Activated CD8-positive, alpha-beta memory T cell treated with anti-CD3 and anti-CD28 coated beads for 48 hours (primary cell): Measurements from ENCODE around the gene TRERF1.

Source experiments
- DNase-seq, 3 experiments: peaks; one replicate each; pipeline ENCODE4 v3.0.0-alpha.2; 2020; ENCODE audit warnings: low read depth in 2 of 3, low spot score in 2 of 3

Gene TRERF1

DNA sequence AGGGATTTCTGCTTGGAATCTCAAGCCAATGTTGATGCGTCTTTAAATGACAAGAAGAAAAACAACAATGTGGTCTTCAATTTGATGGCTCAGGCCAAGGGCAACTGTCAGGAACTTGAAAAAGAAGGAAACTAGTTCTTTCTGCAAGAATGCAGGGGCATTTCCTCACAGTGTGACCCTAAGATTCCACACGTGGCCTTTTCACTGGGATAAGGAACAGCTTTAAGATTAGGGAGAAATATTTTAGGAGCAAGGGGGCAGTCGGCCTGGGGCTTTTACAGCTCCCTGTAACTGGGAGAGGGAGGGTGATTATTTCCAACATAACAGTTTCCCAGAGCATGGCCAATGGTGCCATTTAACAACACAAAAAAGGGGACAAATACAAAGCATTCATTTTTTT, 194.7 kb downstream of the TRERF1 start:
- no peak for DNase-seq

DNA sequence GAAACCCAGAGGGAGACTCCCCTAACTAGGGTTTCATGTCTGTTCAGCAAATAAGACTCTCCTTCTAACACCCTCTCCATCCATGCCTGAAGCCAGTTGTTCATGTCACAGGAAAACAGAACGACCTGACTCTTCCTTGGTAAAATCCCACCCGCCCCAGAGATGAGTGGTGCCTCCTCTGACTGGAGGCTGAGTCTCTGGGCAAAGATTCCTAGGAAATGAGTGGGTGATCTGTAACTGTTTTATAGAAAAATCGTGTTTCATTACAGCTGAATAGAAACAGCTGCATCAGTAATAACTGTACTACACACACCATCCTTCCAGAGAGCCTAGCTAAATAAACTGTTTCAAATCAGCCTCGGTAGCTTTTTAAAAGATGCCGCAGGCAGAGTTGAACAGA, 196.7 kb downstream of the TRERF1 start:
- DNase-seq = no peak

DNA sequence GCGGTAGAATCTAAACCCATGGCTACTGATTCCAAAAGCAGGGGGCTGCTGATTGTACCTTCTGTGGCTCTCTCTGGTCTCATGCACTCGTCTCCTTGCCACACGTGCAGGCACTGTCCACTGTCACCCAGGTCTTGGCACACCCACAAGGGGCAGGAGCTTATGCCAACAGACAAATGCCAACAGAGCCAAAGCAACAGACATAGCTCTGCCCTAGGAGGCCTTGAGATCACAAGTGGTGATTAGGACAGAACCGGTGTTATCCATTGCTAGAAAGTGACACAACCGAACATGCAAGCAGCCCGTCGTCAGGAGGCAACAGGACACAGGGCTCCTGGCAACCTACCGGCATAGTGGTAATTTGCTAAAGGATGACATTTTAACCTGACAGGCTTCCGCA, 197.2 kb downstream of the TRERF1 start:
- DNase-seq = no peak

- no peak for DNase-seq
These were observed 199.7 kb downstream of the TRERF1 start for GRCh38 chr6:42251911-42252637.

DNA sequence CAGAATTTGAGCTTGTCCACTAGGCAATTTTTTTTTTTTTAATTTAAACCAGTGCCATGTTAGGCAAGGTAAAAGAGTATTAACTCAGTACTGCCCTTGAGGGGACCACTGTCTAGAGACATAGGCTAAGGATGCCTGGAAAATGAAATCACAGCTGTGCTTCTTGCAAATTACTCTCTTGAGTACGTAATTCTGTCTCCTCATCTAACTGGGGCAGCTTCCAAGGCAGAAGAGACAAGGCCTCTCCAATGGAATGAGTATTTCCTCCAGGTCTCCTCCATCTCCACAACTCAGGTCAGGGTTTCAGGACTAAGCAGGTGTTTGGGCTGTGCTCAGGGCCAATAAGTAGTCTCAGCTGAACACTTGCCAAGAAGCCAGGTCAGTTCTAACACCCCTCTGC, 200.2 kb downstream of the TRERF1 start:
- no peak for DNase-seq

DNA sequence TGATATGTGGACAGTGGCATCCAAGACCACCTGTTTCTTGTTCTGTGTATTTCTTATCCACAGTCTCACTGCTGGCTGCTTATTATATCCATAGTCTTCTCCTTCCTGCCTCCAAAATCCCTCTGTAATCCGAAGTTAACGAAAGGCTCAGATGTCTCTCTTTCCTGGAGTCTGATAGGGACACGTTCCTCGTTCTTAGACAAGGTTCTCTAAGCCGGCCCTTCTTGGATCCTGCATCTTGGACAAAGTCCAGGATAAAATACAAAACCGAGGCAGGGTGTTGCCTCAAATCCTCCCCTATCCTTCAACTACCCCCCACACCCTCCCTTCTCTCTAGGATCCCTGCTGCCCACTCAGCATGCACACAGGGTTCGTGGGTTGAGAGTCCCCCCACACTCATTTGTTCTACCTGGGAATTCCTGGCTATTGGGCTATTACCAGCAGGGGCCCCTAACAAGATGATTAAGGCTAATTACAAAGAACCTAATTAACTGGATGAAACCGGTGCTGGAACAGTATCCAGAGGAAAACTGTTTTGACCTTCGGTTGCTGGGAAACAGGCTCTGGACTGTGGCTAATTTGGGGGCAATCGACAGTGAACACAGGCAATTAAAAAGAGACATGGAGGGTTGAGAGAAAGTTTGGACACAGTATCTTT, 201.3 kb downstream of the TRERF1 start:
- DNase-seq = no peak

DNA sequence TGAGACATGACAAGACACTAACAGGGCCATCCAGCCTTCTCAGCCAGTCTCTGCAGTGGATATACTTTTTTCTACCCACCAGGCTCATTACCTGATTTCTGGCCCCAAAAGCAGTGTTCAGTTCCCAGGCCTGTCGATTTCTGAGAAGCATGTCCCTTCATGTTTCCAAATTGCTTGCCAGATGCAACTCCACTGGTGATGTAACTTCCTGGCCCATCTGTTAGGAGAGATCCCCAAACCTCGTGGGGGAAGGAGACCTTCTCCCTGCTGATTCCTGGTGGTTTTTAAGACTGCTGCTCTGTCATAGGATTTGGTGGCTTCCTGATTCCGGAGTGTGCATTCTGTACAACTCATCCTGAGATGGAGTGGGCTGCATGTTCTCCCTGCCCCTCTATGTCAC, 202.4 kb downstream of the TRERF1 start:
- DNase-seq = no peak

DNA sequence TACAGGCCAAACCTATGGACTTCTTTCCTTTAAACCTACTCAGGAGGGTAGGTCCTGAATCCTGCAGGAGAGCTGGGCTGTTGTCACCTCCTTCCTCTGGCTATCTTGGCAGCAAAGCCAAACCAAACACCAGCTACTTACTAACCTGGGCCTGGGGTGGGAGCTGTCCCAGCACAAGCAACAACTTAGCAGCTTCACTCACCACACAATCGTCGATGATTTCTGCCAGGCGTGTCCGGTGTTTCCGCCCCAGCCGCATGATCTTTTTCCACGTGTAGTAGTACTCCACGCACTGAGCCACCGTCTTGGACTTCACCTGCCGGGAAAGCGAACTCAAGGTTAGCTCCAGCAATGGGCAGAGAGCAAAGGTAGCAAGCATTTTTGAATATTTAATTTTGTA, 208.7 kb downstream of the TRERF1 start:
- DNase-seq = no peak

DNA sequence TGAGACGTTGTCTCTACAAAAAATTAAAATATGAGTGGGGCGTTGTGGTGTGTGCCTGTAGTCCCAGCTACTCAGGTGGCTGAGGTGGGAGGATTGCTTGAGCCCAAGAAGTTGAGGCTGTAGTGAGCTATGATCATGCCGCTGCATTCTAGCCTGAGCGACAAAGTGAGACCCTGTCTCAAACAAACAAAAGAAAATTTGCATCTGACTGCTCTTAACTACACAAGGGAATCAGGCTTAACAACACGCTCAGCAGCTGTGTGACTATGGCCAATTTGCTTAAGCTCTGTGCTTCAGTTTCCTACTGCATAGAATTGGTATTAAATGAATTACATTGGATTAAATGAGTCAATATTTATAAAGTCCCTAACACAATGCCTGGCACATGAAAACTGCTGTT, 209.8 kb downstream of the TRERF1 start:
- DNase-seq = no peak

DNA sequence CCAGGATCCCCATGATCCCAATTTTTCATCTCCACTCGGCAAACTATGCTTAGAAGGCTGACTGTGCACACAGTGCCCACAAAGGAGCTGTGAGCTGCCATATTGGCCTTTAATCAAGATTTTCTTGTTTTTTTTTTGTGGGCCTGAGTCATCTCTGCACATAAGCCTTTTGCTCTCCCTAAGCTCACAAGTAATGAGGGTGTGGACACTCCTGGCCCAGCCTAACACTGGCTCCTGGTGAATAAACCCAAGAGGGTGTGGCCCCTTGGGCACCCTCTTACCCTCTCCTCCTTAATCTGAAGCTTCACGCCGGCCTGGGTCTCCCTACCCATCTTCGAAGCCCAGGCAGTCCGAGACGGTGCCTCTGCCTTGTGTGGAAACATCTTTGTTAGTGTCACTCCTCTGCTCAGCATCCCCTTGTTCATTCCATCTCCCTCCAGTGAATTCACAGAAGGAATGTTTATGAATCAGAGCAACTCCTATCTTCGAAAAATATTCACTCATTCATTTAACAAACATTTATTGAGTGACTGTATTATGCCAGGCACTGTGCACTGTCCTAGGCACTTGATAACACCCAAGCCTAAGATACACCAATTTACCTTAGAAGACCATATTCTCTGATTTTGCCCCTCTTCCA, 211.9 kb downstream of the TRERF1 start:
- DNase-seq = no peak

GRCh38 chr6:42239333-42239732, 212.4 kb downstream of the TRERF1 start:
- no peak for DNase-seq

GRCh38 chr6:42237857-42238256, 213.9 kb downstream of the TRERF1 start:
- no peak for DNase-seq

- no peak for DNase-seq
These were observed 214.8 kb downstream of the TRERF1 start for GRCh38 chr6:42236682-42237473.

GRCh38 chr6:42236030-42236429, 215.7 kb downstream of the TRERF1 start:
- no peak for DNase-seq

- no peak for DNase-seq
These were observed 219.7 kb downstream of the TRERF1 start for GRCh38 chr6:42232035-42232434.

- no peak for DNase-seq
These were observed 221.1 kb downstream of the TRERF1 start for GRCh38 chr6:42230345-42231321.

- DNase-seq = no peak
These were observed 222.1 kb downstream of the TRERF1 start for GRCh38 chr6:42229506-42230119.

DNA sequence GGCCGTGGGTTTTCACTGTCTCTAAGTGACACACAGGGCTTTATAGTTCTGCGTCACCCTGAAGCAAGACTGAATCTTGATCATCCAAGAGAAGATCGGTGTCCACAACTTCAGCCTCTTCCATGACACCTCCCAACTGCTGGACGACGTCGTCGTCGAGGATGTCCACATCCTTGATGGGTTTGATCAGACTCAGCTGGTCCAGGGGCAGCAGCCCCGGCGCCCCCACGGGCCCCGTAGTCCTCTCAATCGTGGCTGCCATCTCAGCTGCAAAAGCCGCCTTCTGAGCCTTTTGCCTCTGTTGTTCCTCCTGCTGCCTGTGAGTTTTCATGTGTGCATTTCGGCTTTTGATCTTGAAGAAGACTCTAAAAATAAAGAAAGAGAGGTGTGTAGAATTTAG, 223.4 kb downstream of the TRERF1 start:
- no peak for DNase-seq

DNA sequence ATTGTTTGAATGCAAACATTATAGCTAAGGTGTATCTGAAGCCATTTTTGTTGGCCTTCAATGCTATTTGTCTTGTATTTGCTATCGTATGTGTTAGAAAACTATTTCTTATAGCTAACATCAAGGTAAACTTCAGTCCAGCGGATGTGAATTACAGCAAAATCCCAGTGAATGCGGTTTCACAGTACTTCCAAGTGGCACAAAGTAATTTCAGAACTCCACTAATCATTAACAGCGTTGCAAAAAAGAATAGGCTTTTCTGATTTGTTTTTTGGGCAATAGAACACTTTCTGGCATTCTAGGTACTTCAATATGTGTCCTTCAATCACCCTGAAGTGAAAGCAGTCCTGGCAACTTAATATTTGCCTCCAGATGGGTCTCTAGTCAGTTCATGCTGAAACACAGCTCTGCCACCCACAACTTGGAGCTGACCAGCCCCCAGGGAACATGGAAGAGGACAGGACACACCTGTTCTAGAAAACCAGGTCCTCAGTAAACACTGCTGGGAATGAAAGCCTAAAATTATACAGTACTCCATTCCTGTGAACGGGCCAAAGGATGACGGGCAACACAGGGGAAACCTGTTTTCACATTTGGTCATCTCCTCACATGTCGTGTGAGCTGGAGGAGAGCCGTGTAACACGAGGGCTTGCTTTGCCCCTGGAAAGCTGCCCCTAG, 224.4 kb downstream of the TRERF1 start:
- no peak for DNase-seq
